HG03378 (cell line): Measurements from ENCODE around the gene USH1G.
"Not testable (repeated sequence)": the region's sequence is repeated elsewhere in the genome, so short reads cannot be mapped to it uniquely, and the experiment has no call there.

ENCODE experiments used
- ATAC-seq: cut with Tn5 transposase; IDR thresholded peaks from one replicate; pipeline ENCODE4 v1.9.1; 2021; ENCODE audit warnings: mild to moderate bottlenecking, moderate library complexity; ENCODE audit not compliant: unreplicated experiment

The USH1G gene

GRCh38 chr17:74922694-74923537 is at the start of gene USH1G:
Gene USH1G (minus strand): TSS chr17:74923255. CDS start chr17:74923073, 182 bp downstream.
- no peak for ATAC-seq

- no peak for ATAC-seq
Observed at GRCh38 chr17:74972107-74972972, 49.3 kb upstream of the USH1G start, which contains the start of gene HID1. Gene HID1 (minus strand): TSS chr17:74972759. CDS start chr17:74972656, 103 bp downstream.

- ATAC-seq: no peak
Observed at GRCh38 chr17:74971842-74972106, 48.7 kb upstream of the USH1G start.

- no peak for ATAC-seq
Observed at GRCh38 chr17:74971069-74971841, 48.2 kb upstream of the USH1G start.

GRCh38 chr17:74970395-74970794 is 47.3 kb upstream of the USH1G start:
- ATAC-seq: no peak

- not testable (repeated sequence) for ATAC-seq
Observed at GRCh38 chr17:74969501-74969900, 46.4 kb upstream of the USH1G start.

GRCh38 chr17:74968361-74968780 is 45.3 kb upstream of the USH1G start:
- ATAC-seq: no peak

- no peak for ATAC-seq
Observed at GRCh38 chr17:74964988-74965622, 42.0 kb upstream of the USH1G start.

GRCh38 chr17:74964246-74964761 is 41.2 kb upstream of the USH1G start:
- no peak for ATAC-seq

- no peak for ATAC-seq
Observed at GRCh38 chr17:74963656-74964055, 40.6 kb upstream of the USH1G start.

- no peak for ATAC-seq
Observed at GRCh38 chr17:74962622-74963394, 39.8 kb upstream of the USH1G start.

- ATAC-seq: no peak
Observed at GRCh38 chr17:74961657-74962350, 38.7 kb upstream of the USH1G start.

GRCh38 chr17:74960570-74961342 is 37.7 kb upstream of the USH1G start:
- ATAC-seq: no peak

- ATAC-seq: no peak
Observed at GRCh38 chr17:74959826-74960515, 36.9 kb upstream of the USH1G start.

GRCh38 chr17:74957935-74958740 is 35.1 kb upstream of the USH1G start:
- no peak for ATAC-seq

GRCh38 chr17:74956093-74956492 is 33.0 kb upstream of the USH1G start:
- ATAC-seq: no peak
